ENCODE results near the gene OSBPL10.
"Not testable (repeated sequence)": the region's sequence is repeated elsewhere in the genome, so short reads cannot be mapped to it uniquely, and the experiment has no call there.

OSBPL10 gene

GRCh38 chr3:31981206-31982181, at the start of gene OSBPL10, which contains the start of gene ZNF860:
TSS of gene OSBPL10 (minus strand) at chr3:31981262. CDS start at chr3:31981179, 83 bp downstream.
TSS of gene ZNF860 (plus strand) at chr3:31981750. CDS start at chr3:31989080, 7,330 bp downstream.
- peak; percentile 57 to 96 (median 80) for DNase-seq
- intact Hi-C loops (cut with DNase I) = no loop called here

- intact Hi-C loops (cut with DNase I) = no loop called here
- DNase-seq = no peak
Observed at GRCh38 chr3:32026593-32026992, 45.5 kb upstream of the OSBPL10 start.

GRCh38 chr3:32022947-32023346, 41.9 kb upstream of the OSBPL10 start:
- intact Hi-C loops (cut with DNase I) = no loop called here
- DNase-seq = no peak

- no peak for DNase-seq
Observed at GRCh38 chr3:32021748-32022147, 40.7 kb upstream of the OSBPL10 start.

GRCh38 chr3:32021155-32021554, 40.1 kb upstream of the OSBPL10 start:
- DNase-seq = no peak
- intact Hi-C loops (cut with DNase I) = loop anchor here (2.0 kb wide), 1 partner anchor 124 kb away; no protein-coding TSS in a partner anchor

More at GRCh38 chr3:32021748-32022147, 40.7 kb upstream of the OSBPL10 start:
- intact Hi-C loops (cut with DNase I) = loop anchor here (2.0 kb wide), 1 partner anchor 123 kb away; no protein-coding TSS in a partner anchor

GRCh38 chr3:32018757-32019564, 37.9 kb upstream of the OSBPL10 start:
- intact Hi-C loops (cut with DNase I) = no loop called here
- DNase-seq = peak in 13 of 42 donors; percentile 12 to 54 (median 20)

GRCh38 chr3:32017286-32017685, 36.2 kb upstream of the OSBPL10 start:
- no peak for DNase-seq
- intact Hi-C loops (cut with DNase I) = no loop called here

GRCh38 chr3:32015638-32016037, 34.6 kb upstream of the OSBPL10 start:
- intact Hi-C loops (cut with DNase I) = not testable (repeated sequence)

GRCh38 chr3:32010699-32011098, 29.6 kb upstream of the OSBPL10 start:
- DNase-seq; intact Hi-C loops (cut with DNase I): not testable (repeated sequence)

More at GRCh38 chr3:32015638-32016037, 34.6 kb upstream of the OSBPL10 start:
- not testable (repeated sequence) for DNase-seq

GRCh38 chr3:32009957-32010356, 28.9 kb upstream of the OSBPL10 start:
- DNase-seq = no peak
- intact Hi-C loops (cut with DNase I) = no loop called here

GRCh38 chr3:32009101-32009500, 28.0 kb upstream of the OSBPL10 start:
- DNase-seq = no peak
- intact Hi-C loops (cut with DNase I) = no loop called here

- no peak for DNase-seq
- intact Hi-C loops (cut with DNase I) = no loop called here
Observed at GRCh38 chr3:32004113-32004765, 23.2 kb upstream of the OSBPL10 start.

GRCh38 chr3:32003380-32003779, 22.3 kb upstream of the OSBPL10 start:
- DNase-seq = no peak
- intact Hi-C loops (cut with DNase I) = no loop called here

GRCh38 chr3:32002561-32003368, 21.7 kb upstream of the OSBPL10 start:
- DNase-seq = no peak
- intact Hi-C loops (cut with DNase I) = no loop called here

GRCh38 chr3:32000877-32001276, 19.8 kb upstream of the OSBPL10 start:
- intact Hi-C loops (cut with DNase I) = no loop called here
- no peak for DNase-seq

GRCh38 chr3:31999907-32000439, 18.9 kb upstream of the OSBPL10 start:
- intact Hi-C loops (cut with DNase I) = no loop called here
- DNase-seq = no peak

GRCh38 chr3:31997500-31997899, 16.4 kb upstream of the OSBPL10 start:
- no peak for DNase-seq
- intact Hi-C loops (cut with DNase I) = no loop called here

GRCh38 chr3:31996195-31996594, 15.1 kb upstream of the OSBPL10 start:
- no peak for DNase-seq
- intact Hi-C loops (cut with DNase I) = no loop called here
